K562 (cell line): ENCODE data around the gene LGALS9B. TPM values are rescaled to one million over a fixed set of nuclear protein-coding genes. Genes with fewer than 3 reads are reported as not detected.
A peak's percentile ranks its signal among the peaks of the same experiment; 100 is the strongest.
"Not testable (repeated sequence)": the region's sequence is repeated elsewhere in the genome, so short reads cannot be mapped to it uniquely, and the experiment has no call there.

Experiments used
- ATAC-seq: fragments of 200-7000 bp; cut with Tn5 transposase; 3 replicates; pipeline ENCODE4 v1.9.1; 2020; ENCODE audit warnings: moderate library complexity
- BruUV-seq: library from RNA; stranded (reverse); fragments of 400-500 nt; replicated peaks from 2 replicates; lab custom pipeline; 2021; lab: Mats Ljungman, UMichigan
- CTCF ChIA-PET: fragments of 300-600 bp; formaldehyde crosslinking; extraction: SDS; loops from one replicate; lab custom pipeline; 2021; ENCODE audit warnings: low intra/inter-chr PET ratio; lab: Yijun Ruan, JAX
- POLR2A ChIA-PET: fragments of 300-600, 350-650 bp; sonication (Branson Sonifier 250); formaldehyde crosslinking; extraction: SDS; loops from one replicate; lab custom pipeline; 2021; ENCODE audit warnings: antibody characterized with exemption, inconsistent platforms; lab: Yijun Ruan, JAX
- DNase-seq, 4 experiments: peaks; one replicate each; pipeline versions ENCODE4 v3.0.0 to v3.0.0-alpha.2; 2011 to 2018; ENCODE audit warnings: low spot score in 3 of 4, mixed read lengths in 3 of 4; ENCODE audit errors: extremely low read depth in 1 of 4
- FAIRE-seq: peaks from 2 replicates; lab custom pipeline; 2011; peaks lifted over from hg19 to GRCh38; lab: Jason Lieb, UNC
- H2AFZ ChIP-seq: 2 replicates; pipeline ENCODE4 v1.6.0; 2011; ENCODE audit warnings: low read depth, low read length, control low read depth, inconsistent platforms
- H3K27ac ChIP-seq: fragments of 200-600 bp; 3 replicates; pipeline ENCODE4 v1.8.0; 2011; ENCODE audit warnings: low read depth, mild to moderate bottlenecking, control low read depth, inconsistent platforms, low read length, moderate library complexity, mixed read lengths; ENCODE audit errors: extremely low read depth
- H3K27me3 ChIP-seq, 2 experiments: fragments of 300-600 bp in 1 of 2; 2 replicates in 1 of 2; 3 replicates in 1 of 2; pipeline versions ENCODE4 v1.6.0 to v1.8.0; 2011; ENCODE audit warnings: inconsistent platforms in 2 of 2, low read length in 2 of 2, mild to moderate bottlenecking in 1 of 2, mixed read lengths in 1 of 2, moderate library complexity in 1 of 2; ENCODE audit not compliant: control insufficient read depth in 2 of 2, insufficient read depth in 2 of 2
- H3K36me3 ChIP-seq: fragments of 300-600 bp; 3 replicates; pipeline ENCODE4 v1.8.0; 2011; ENCODE audit warnings: mild to moderate bottlenecking, low read length, inconsistent platforms; ENCODE audit not compliant: control insufficient read depth, insufficient read depth
- H3K4me1 ChIP-seq, 2 experiments: fragments of 200-600 bp in 1 of 2; replicated peaks in 1 of 2; 2 replicates in 1 of 2; 3 replicates in 1 of 2; pipeline versions ENCODE4 v1.5.1 to v1.8.0; 2011; ENCODE audit warnings: inconsistent platforms in 2 of 2, low read length in 2 of 2, mild to moderate bottlenecking in 1 of 2, mixed read lengths in 1 of 2, moderate library complexity in 1 of 2; ENCODE audit not compliant: control insufficient read depth in 2 of 2, insufficient read depth in 2 of 2
- H3K4me2 ChIP-seq: 2 replicates; pipeline ENCODE4 v1.6.1; 2011; ENCODE audit warnings: low read length, control low read depth, inconsistent platforms, mixed read lengths; ENCODE audit not compliant: insufficient read depth
- H3K4me3 ChIP-seq: fragments of 200-600 bp; sonication (generic), shearing (Covaris generic); 2 replicates; pipeline ENCODE4 v1.5.1; 2016; ENCODE audit warnings: control low read depth, inconsistent platforms
- H3K79me2 ChIP-seq: fragments of 200-600 bp; 3 replicates; pipeline ENCODE4 v1.8.0; 2011; ENCODE audit warnings: low read length, inconsistent platforms; ENCODE audit not compliant: control insufficient read depth, insufficient read depth
- H3K9ac ChIP-seq, 2 experiments: 2 replicates each; pipeline versions ENCODE4 v1.6.0 to v1.6.1; 2011; ENCODE audit warnings: low read depth in 2 of 2, low read length in 2 of 2, control low read depth in 1 of 2, inconsistent platforms in 1 of 2, mild to moderate bottlenecking in 1 of 2, mixed read lengths in 1 of 2; ENCODE audit not compliant: insufficient read depth in 1 of 2
- H3K9me1 ChIP-seq: one replicate; pipeline ENCODE4 v1.6.0; 2011; ENCODE audit warnings: inconsistent platforms, mild to moderate bottlenecking, low read length, moderate library complexity; ENCODE audit not compliant: control insufficient read depth, insufficient read depth
- H3K9me3 ChIP-seq: replicated peaks from 2 replicates; pipeline ENCODE4 v1.5.1; 2011; ENCODE audit warnings: low read depth, low read length, inconsistent platforms; ENCODE audit not compliant: control insufficient read depth, insufficient read depth
- H4K20me1 ChIP-seq: replicated peaks from 2 replicates; pipeline ENCODE4 v1.6.1; 2011; ENCODE audit warnings: low read length, inconsistent platforms, mixed read lengths; ENCODE audit not compliant: control insufficient read depth, insufficient read depth
- WGBS: fragments of 100-300 bp; shearing (Covaris generic); methylation state at CpG from one replicate; pipeline ENCODE4 v1.1.6; 2016; ENCODE audit warnings: low coverage, mixed read lengths; ENCODE audit not compliant: insufficient coverage; ENCODE audit errors: missing lambda C conversion rate; 5-methylcytosine and 5-hydroxymethylcytosine counted together
- in situ Hi-C: fragments of 300-500 bp; cut with MboI; formaldehyde crosslinking; loops from 4 replicates; pipeline ENCODE4 v1.15.0; 2018; ENCODE audit warnings: inconsistent platforms, mixed read lengths
- intact Hi-C: fragments of 100-400 bp; cut with micrococcal nuclease; formaldehyde crosslinking; loops from 2 replicates; pipeline ENCODE4 v1.14.2; 2022
- polyA plus RNA-seq, 8 experiments: library from polyadenylated mRNA; depleted of rRNA in 4 of 8; stranded (reverse) in 5 of 8; unstranded in 3 of 8; fragments of >200 nt; fragmentation: Nextera tagmentation in 2 of 8; fragmentation: Illumina TruSeq in 1 of 8; extraction: Ambion mirVana in 2 of 8; extraction: Trizol in 1 of 8; gene quantifications; 2 replicates each; pipeline versions ENCODE4 v1.2.1 to v1.2.3, GENCODE V29; 2011 to 2014; ENCODE audit warnings: inconsistent platforms in 1 of 8, missing spikeins in 1 of 8
- total RNA-seq, 7 experiments: library from RNA; depleted of rRNA in 6 of 7; stranded (reverse); fragments of >200 nt in 6 of 7; fragmentation: Illumina TruSeq in 2 of 7; extraction: Trizol in 2 of 7; gene quantifications; 2 replicates each; pipeline versions ENCODE4 v1.2.1 to v1.2.3, GENCODE V29; 2011 to 2021; ENCODE audit warnings: low replicate concordance in 1 of 7

LGALS9B gene
- total and polyA plus RNA-seq, 9 of the 15 experiments (the other 6 are each of a cell fraction or from before 2014, with no cell fraction given): not detected

DNA sequence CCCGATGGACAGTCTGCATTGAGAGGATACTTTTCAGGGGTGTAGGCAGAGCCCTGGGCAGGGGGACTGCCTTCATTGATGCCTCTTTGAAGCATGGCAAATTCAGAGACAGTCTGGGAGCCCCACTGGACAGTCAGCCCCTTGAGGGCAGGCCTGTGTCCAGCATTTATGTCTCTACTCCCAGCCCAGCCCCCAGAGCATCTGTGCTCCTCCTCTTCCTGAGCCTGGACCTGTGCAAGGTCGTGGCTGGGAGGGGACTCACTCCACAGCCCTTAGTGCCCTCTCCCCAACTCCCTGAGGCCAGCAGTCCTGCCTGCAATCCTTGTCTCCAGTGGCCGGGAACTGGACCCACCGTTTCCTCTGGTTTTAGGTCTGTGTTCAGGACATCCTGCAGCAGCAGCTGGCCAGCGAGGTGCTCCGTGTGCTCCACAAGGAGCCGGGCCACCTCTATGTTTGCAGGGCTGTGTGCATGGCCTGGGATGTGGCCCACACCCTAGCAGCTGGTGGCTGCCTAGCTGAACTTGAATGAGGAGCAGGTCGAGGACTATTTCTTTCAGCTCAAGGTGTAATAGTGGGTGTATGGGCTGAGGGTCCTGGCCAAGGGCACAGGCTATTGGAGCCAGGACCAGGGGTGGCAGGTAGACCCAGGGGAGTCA is 22.6 kb downstream of the LGALS9B start:
- BruUV-seq, H3K4me2 ChIP-seq, H3K79me2 ChIP-seq, DNase-seq, FAIRE-seq, H3K36me3 ChIP-seq, H3K9me1 ChIP-seq, H4K20me1 ChIP-seq, CTCF ChIA-PET, H3K27ac ChIP-seq, H3K27me3 ChIP-seq, H2AFZ ChIP-seq, ATAC-seq, POLR2A ChIA-PET, H3K4me3 ChIP-seq, intact Hi-C loops, H3K9ac ChIP-seq, H3K4me1 ChIP-seq, H3K9me3 ChIP-seq: not testable (repeated sequence)
- WGBS: no CpG with 5 or more reads among the region's 8 CpGs
- in situ Hi-C loops: loop anchor here (25.0 kb wide), 1 partner anchor 1932 kb away; no protein-coding TSS in a partner anchor

DNA sequence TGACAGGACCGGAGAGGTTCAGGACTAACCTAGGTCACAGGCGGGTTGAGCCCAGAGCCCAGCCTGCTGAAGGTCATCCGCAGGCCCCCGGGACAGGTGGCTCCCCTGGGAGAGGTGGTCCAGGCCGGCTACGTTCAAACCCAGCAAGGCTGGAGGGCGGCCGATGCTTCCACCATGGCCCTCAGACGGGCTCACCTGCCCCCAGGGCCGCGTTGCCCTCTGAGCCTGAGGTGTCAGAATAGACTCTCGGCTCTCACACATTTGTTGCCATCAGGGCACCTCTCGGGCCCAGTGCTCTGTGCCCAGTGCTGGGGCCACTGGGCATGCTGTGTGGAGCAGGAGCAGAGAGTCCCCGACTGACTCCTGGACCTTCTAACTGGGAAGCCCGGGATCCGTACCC is 23.2 kb downstream of the LGALS9B start:
- H3K4me1 ChIP-seq, H3K9me3 ChIP-seq, BruUV-seq, DNase-seq, H3K4me2 ChIP-seq, POLR2A ChIA-PET, H3K27ac ChIP-seq, H3K9me1 ChIP-seq, intact Hi-C loops, H3K36me3 ChIP-seq, H4K20me1 ChIP-seq, H3K9ac ChIP-seq, H2AFZ ChIP-seq, H3K79me2 ChIP-seq, H3K27me3 ChIP-seq, ATAC-seq, CTCF ChIA-PET, FAIRE-seq, H3K4me3 ChIP-seq: not testable (repeated sequence)
- in situ Hi-C loops: loop anchor here (25.0 kb wide), 1 partner anchor 1932 kb away; no protein-coding TSS in a partner anchor
- 10% methylated on average over 2 of the region's 16 CpGs for WGBS

DNA sequence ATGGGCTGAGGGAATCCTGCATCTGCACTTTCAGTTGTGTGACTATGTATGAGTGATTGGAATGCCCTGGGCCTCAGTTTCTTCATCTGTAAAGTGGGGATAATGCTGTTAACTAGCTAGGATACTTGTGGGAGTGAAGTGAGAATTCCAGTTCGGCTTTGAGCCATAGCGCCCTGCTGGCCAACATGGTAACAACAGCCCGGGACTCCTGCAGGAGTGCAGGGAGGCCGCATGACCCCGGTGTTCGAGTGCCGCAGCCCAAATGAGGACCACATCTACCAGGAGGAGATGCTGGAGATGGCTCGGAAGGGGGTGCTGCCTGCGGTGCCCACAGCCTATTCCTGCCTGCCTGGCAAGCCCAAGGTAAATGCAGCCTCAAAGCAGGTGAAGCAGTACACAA is 23.7 kb downstream of the LGALS9B start:
- BruUV-seq, H3K9ac ChIP-seq, H3K4me1 ChIP-seq, H3K79me2 ChIP-seq, DNase-seq, H3K36me3 ChIP-seq, H3K9me1 ChIP-seq, H3K27me3 ChIP-seq, H3K9me3 ChIP-seq, intact Hi-C loops, H3K4me2 ChIP-seq, H2AFZ ChIP-seq, H3K4me3 ChIP-seq, H3K27ac ChIP-seq, H4K20me1 ChIP-seq, CTCF ChIA-PET, POLR2A ChIA-PET: not testable (repeated sequence)
- in situ Hi-C loops: loop anchor here (25.0 kb wide), 1 partner anchor 1931 kb away; no protein-coding TSS in a partner anchor
- no CpG with 5 or more reads among the region's 9 CpGs for WGBS
- FAIRE-seq (peak; percentile 26), ATAC-seq (peak; percentile 50; the same call in 1 of the 3 replicates)

DNA sequence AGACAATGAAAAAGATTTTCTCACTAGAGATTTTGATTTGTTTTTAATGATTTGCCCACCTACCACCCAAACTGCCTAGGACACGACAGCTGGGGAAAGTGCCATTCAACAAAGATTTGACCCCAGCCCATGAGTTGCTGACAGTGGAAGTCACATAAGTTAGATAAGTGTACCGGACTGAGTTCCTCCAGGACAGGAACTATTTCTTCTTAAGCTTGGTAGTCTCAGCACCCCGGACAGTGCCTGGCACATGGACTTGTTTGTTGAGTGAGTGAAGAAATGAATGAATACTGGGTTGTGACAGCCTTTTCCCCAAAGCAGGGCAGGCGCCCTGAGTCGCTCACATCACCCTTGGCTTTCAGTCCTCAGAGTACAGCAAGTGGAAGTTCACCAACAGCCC is 26.7 kb downstream of the LGALS9B start:
- H4K20me1 ChIP-seq, ATAC-seq, CTCF ChIA-PET, H3K9me1 ChIP-seq, H3K4me3 ChIP-seq, H3K4me1 ChIP-seq, BruUV-seq, FAIRE-seq, H3K27ac ChIP-seq, H3K9ac ChIP-seq, H3K27me3 ChIP-seq, DNase-seq, POLR2A ChIA-PET, H3K79me2 ChIP-seq, H3K4me2 ChIP-seq, H3K36me3 ChIP-seq, intact Hi-C loops, H2AFZ ChIP-seq, H3K9me3 ChIP-seq: not testable (repeated sequence)
- 0% methylated on average over 1 of the region's 5 CpGs for WGBS
- in situ Hi-C loops: loop anchor here (25.0 kb wide), 1 partner anchor 1928 kb away; no protein-coding TSS in a partner anchor
